NB4 (cell line): Measurements from ENCODE around the gene THUMPD1.
"Not testable (repeated sequence)": the region's sequence is repeated elsewhere in the genome, so short reads cannot be mapped to it uniquely, and the experiment has no call there.

Source experiments
- DNase-seq: peaks from one replicate; pipeline ENCODE4 v3.0.0; 2010; ENCODE audit warnings: low read depth
- H3K4me3 ChIP-seq: one replicate; pipeline ENCODE4 v1.5.1; 2011; ENCODE audit warnings: mild to moderate bottlenecking, low read depth, low read length, moderate library complexity
- MYC ChIP-seq: IDR thresholded peaks from 2 replicates; pipeline ENCODE4 v1.6.1; 2011; ENCODE audit warnings: low read depth, low read length
- POLR2A ChIP-seq: IDR thresholded peaks from 2 replicates; pipeline ENCODE4 v1.6.1; 2011; ENCODE audit warnings: mild to moderate bottlenecking; ENCODE audit not compliant: insufficient read length; ENCODE audit errors: extremely low read depth
- TF ChIP-seq, protein P1 (sequence below): IDR thresholded peaks from one replicate; pipeline ENCODE4 v1.5.1; 2012; ENCODE audit warnings: low read depth, low read length
- TF ChIP-seq, protein P2 (sequence below): IDR thresholded peaks from 2 replicates; pipeline ENCODE4 v1.6.1; 2011; ENCODE audit warnings: low read depth, low read length

Gene THUMPD1

GRCh38 chr16:20734782-20735181 lies 6.8 kb downstream of the THUMPD1 start:
- DNase-seq: no peak
- H3K4me3 ChIP-seq: no peak overlapping the region
- no peak for TF ChIP-seq POLR2A
- TF ChIP-seq MYC: no peak
- TF ChIP-seq, protein P1, sequence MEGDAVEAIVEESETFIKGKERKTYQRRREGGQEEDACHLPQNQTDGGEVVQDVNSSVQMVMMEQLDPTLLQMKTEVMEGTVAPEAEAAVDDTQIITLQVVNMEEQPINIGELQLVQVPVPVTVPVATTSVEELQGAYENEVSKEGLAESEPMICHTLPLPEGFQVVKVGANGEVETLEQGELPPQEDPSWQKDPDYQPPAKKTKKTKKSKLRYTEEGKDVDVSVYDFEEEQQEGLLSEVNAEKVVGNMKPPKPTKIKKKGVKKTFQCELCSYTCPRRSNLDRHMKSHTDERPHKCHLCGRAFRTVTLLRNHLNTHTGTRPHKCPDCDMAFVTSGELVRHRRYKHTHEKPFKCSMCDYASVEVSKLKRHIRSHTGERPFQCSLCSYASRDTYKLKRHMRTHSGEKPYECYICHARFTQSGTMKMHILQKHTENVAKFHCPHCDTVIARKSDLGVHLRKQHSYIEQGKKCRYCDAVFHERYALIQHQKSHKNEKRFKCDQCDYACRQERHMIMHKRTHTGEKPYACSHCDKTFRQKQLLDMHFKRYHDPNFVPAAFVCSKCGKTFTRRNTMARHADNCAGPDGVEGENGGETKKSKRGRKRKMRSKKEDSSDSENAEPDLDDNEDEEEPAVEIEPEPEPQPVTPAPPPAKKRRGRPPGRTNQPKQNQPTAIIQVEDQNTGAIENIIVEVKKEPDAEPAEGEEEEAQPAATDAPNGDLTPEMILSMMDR: no peak
- TF ChIP-seq, protein P2, sequence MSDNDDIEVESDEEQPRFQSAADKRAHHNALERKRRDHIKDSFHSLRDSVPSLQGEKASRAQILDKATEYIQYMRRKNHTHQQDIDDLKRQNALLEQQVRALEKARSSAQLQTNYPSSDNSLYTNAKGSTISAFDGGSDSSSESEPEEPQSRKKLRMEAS: no peak

DNA sequence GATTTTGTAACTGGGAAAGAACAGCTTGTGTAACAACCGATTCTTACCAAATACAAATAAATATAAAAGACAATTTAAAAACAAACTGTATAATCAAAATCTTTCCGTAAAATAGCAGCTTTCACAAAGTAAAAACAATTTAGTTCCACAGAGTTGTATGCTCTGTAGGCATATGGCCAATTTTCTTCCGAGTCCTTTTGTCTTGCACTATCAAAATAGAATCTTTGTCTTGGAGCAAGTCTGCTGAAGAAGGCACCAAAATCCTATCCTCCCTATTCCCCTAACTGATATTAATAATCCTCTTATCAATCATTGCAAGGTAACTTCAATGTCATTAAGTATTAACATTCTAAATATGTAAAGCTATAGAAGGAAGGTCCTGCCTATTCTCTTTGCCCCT lies 7.6 kb downstream of the THUMPD1 start:
- TF ChIP-seq, protein P2: no peak
- TF ChIP-seq, protein P1: no peak
- TF ChIP-seq MYC (no peak), POLR2A (no peak)
- H3K4me3 ChIP-seq: no peak overlapping the region
- DNase-seq: no peak

GRCh38 chr16:20729141-20729540 lies 12.5 kb downstream of the THUMPD1 start:
- no peak overlapping the region for H3K4me3 ChIP-seq
- DNase-seq: no peak
- TF ChIP-seq, protein P1: no peak

DNA sequence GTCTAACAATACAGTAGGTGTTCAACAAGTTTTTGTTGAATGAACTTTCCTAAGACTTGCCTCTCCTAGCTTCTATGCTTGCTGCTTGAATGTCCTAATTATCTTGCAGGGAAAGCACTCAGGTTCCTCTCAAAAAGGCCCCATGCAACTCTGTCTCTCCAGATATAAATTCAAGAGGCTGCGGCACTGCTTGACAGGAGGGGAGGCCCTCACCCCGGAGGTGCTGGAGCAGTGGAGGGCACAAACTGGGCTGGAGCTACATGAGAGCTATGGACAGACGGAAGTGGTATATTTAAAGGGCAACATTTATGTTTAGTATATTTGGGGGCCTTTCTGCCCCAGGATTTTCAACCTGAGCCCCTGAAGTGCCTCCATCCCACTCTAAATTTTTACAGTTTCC lies 14.4 kb downstream of the THUMPD1 start:
- TF ChIP-seq, protein P1: no peak
- no peak for TF ChIP-seq POLR2A
- TF ChIP-seq MYC: no peak
- TF ChIP-seq, protein P2: no peak
- no peak for DNase-seq
- H3K4me3 ChIP-seq: no peak overlapping the region

GRCh38 chr16:20726661-20727060 lies 15.0 kb downstream of the THUMPD1 start:
- H3K4me3 ChIP-seq: no peak overlapping the region
- TF ChIP-seq, protein P2: no peak
- TF ChIP-seq, protein P1: no peak
- TF ChIP-seq POLR2A (no peak), MYC (no peak)
- no peak for DNase-seq

- H3K4me3 ChIP-seq: no peak overlapping the region
- TF ChIP-seq, protein P2: no peak
- TF ChIP-seq, protein P1: no peak
- TF ChIP-seq MYC: no peak
- TF ChIP-seq POLR2A: no peak
- no peak for DNase-seq
Measured at GRCh38 chr16:20720251-20720650, 21.4 kb downstream of the THUMPD1 start.

DNA sequence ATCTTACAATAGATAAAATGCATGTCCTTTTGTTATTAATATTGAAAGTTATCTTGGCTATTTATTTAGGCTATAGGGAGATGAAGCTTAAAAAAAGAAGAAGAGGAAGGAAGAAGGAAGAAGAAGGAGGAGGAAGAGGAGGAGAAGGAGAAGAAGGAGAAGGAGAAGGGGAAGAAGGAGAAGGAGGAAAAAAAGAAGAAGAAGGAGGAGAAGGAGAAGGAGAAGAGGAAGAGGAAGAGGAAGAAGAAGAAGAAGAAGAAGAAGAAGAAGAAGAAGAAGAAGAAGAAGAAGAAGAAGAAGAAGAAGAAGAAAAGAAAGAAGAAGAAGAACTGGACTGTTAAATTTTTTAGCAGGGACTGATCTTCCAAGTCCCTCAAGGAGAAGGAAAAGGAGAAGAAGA lies 23.9 kb downstream of the THUMPD1 start:
- H3K4me3 ChIP-seq, DNase-seq: not testable (repeated sequence)
